HG03045 (cell line): Measurements from ENCODE around the gene PDYN.

Experiments used
- ATAC-seq: cut with Tn5 transposase; IDR thresholded peaks from one replicate; pipeline ENCODE4 v1.9.1; 2021; ENCODE audit warnings: mild to moderate bottlenecking, moderate library complexity; ENCODE audit not compliant: unreplicated experiment

PDYN gene

DNA sequence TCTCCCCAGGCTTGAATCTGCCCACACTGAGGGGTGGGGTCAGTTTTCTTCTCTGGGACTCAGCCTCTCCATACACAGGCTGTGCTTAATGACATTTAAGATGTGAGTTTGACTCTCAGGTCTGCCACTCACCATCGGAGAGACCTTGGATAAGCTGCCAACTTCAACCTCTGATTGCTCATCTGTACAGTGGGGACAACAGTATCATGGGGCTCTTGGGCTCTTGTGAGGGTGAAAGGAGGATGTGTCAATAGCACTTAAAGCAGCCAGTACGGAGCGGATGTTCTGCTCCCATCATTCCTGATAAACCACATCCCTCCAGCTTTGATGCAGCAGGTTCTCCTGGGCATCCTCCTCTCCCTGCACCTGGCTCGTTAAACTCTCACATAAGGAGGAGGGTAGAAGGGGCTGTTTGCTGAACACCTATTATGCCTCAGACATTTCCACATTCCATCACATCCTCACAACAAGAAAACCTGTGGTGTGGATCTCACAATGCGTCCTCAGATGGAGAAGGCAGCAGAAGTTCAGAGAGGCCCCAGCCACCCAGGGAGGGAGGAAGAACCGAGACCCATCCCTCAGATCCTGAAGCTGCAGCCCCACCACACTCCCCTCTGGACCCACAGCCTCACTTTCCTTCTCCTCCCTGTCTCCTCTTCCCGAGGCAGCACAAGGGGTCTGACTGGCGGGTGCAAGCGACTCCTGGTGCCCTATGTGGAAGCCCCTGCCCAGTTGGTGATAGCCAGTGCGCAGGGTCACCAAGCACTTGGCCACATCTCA is 1.9 kb upstream of the PDYN start:
- ATAC-seq: no peak

DNA sequence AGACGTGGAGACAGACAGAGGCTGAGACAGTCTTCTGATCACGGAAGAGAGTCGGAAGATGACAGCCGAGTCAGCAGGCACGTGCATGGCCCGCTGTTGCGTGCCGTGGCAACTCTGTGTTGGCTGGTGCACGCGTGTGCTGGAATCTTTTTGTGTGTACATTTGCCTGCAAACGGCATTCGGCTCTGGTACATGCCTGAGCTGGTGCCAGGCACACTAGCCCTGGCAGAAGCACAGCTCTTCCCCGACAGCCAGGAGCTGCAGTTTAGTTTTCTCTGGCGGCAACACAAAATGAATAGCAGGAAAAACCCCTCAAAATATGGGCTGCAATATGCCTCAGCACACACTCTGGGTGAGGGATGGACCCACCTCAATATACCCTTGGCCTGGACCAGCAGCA is 769 bp upstream of the PDYN start:
- no peak for ATAC-seq

- no peak for ATAC-seq
Observed at GRCh38 chr20:1992359-1993110, 1.3 kb downstream of the PDYN start.

DNA sequence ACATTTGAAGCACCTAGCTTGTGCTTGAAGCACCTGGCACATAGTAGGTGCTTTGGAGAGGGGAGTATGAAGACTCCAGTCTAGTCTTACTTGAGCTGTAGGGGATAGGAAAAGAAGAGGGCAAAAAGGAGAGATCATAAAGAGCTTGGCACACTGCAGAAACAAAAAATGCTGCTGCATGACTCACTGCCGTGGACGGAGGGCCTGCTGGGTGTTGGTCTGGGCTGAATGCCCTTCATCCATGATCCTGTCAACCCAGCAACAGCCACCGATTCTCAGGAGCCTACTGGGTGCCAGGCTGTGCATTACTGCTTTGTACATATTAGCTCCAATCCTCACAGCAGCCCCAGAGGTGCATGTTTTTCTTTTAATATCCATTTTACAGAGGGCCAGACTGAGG is 6.0 kb downstream of the PDYN start:
- no peak for ATAC-seq

- ATAC-seq: no peak
Observed at GRCh38 chr20:1983301-1983700, 10.6 kb downstream of the PDYN start.

DNA sequence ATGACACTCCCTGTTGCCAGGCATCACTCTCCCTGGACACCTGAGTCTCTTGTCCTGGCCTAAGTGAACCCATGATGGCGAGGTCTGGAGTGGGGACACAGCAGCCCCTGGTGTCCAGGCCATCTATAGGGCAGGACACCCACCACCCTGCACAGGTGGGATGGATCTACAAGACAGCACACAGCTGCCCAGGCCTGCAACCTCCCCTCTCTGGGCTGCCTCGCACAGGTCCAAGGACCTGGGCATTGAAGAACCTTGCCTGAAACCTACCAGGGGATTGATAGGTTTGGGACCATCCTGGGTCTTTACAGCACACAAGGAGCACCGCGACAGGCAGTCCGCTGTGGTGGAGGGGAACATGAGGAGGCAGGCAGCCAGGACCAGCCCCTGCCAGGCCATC is 11.2 kb downstream of the PDYN start:
- no peak for ATAC-seq

DNA sequence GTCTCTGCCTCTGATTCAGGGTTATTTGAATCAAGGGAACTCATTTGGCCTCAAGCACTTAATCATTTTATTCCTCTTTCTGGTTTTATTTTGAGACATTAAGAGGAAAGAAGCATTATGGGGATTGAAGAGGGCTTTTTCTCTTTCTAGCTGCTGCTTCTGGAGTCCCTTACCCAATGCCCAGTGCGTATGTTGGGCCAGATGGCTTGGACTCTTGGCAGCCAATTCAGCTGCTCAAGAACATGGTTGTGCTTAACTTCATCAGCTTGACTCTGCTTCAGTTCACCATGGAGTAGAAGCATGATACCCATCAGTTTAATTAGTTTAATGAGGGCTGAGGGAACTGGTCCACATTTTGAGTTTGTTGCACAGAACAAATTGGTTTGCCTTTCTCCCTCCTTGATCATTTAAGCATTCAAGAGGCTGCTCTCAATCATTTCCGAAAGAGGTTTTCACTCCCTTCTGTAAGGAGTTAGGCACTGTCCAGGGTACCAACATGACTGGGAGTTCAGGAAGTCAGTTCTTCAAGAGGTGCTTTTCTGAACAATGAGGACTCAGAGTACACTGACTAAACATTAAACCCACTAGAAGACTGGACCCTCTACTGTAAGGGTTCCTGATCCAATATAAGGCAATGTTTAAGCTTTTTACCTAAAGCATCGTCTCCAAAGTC is 14.6 kb downstream of the PDYN start:
- no peak for ATAC-seq

DNA sequence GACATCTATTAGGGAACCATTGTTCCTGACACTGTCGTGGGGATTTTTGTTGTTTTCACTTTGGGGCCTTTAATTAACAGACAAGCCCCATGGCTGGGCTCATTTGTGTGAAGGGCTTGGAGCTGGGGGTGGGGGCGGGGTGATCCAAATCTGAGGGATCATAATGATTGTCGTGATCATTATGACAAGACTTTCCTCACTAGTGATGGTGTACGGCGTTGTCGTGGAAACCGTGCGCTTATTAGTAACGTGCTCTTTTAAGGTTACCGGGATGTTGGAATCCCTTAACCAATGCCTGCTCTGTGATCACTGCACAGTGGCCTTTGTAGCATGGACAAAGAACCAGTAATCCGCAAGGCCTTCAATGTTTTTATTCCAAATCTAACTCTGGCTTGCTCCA is 18.6 kb downstream of the PDYN start:
- ATAC-seq: no peak

DNA sequence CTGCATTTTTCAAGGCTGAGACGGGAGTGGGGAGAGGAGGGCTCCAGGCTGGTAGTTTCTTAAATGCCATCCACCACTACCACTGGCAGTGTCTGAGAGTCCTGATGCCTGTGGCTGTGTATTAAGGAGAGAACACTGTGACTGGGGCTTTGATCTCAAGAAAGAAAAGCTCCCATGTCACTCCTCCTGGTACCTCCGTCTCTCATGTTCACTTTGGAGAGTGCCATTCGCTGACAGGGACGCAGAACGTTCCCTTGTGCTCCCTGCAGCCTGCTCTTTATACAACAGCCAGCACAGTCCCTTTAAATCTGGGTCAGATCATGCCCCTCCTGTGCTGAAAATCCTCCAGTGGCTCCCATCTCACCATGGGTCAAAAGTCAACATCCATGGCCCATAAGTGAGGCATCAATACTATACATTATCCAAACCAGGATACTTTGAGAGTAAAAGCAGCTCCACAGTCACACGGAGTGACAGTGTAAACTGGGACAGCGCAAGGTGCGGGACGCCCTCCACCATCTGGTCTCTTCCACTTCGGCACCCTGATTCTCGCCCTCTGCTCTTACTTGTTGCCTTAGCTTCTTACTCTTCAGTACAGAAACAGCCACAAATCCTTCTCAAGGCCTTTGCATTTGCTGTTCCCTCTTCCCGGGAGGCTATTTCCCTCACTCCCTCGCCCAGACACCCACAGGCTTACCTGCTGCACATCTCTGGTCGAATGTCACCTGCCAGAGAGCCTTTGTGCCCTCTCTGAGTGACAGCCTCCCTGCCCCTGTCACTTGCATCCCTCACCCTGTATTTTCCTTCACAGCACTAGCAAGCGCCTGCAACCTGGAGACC is 20.0 kb downstream of the PDYN start:
- no peak for ATAC-seq

- ATAC-seq: no peak
Observed at GRCh38 chr20:1971893-1972586, 21.8 kb downstream of the PDYN start.

- no peak for ATAC-seq
Observed at GRCh38 chr20:1968964-1969363, 24.9 kb downstream of the PDYN start.

- no peak for ATAC-seq
Observed at GRCh38 chr20:1965520-1966351, 28.1 kb downstream of the PDYN start.

DNA sequence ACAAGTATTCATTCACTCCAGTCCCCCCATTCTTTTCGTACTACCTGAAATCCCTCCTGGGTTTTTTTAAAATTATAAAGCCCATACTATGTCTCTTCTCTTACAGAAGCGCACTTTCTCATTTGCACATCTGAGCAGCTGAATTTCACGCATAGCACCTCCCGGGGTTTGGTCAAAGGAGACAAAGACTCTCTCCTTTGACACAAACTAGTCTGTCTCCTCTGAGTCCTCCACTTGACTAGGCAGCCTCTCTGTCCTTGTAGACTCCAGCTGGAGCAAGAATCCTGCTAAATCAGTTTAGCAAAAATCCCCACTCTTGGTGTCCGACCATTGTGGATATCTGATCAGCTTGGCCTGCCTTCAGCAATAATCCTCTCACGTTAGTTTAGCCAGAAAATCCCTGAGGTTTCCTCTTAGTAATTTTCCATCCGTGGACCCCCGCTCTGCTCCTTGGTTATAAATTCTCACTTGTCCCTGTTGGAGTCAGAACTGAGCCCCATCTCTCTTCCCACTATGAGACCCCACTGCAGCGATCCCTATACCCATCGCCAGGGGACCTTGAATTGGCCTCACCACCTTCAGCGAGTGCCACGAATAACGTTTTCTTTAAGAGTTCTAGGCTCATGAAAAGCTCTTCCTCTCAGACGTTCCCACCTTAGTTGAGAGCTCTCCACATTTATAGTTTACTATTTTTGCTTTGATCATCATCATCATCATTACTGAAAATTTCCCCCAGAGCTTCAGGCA is 29.0 kb downstream of the PDYN start:
- ATAC-seq: no peak

GRCh38 chr20:1964061-1964460 is 29.8 kb downstream of the PDYN start:
- no peak for ATAC-seq

GRCh38 chr20:1961374-1961773 is 32.5 kb downstream of the PDYN start:
- no peak for ATAC-seq

DNA sequence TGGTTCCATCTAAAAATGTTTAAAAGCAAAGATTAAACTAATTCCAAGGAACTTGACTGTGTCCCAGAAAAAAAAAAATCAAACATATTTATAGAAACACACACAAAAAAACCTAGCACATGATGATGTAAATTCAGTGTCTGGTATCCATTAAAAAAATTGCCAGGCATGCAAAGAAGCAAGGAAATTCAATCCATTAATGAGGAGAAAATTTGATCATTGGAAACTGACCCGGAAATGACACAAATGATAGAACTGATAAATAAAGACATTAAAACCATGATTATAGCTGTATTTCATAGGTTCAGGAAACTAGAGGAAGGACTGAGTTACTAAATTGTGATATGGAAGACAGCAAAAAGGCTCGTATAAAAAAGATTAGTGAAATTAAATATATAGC is 34.7 kb downstream of the PDYN start:
- ATAC-seq: no peak

- ATAC-seq: no peak
Observed at GRCh38 chr20:1958426-1958825, 35.4 kb downstream of the PDYN start.

DNA sequence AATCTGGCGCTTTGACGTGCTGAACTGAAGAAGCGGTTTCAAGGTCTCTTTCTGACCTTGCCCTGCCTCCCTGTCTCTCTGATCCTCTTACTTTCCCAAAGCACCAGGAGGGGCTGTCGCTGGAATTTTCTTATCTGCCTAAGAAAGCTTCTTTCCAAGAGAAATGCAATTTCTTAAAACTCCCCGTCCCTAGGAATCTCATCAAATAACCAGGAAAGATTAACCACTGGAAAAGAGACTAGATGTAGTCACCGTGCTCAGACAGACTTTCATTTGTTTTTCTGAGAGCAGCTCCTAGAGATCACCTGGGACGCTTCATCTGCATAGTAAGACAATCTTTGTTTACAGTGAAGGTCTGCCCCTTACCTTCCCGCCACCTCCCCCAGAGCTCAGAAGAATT is 38.6 kb downstream of the PDYN start:
- no peak for ATAC-seq

DNA sequence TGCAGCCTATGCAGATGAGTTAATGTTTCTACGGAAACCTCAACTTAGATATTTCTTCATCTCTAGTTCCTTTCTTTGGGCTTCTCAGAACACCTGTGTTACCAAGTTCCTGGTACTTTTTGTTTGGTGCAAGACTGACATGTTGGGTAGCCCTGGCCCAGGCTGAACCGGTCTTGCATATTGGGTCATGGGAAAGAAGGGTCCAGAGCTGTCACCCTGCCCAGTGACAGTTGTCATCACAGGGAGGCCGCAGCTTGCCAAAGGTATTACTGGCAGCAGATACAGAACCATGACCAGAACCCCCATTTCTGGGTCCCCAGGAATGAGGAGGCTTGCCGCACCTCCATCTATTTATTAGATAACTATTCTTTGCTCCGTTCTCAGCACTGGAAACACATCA is 40.2 kb downstream of the PDYN start:
- ATAC-seq: no peak
